A673 (cell line): Measurements from ENCODE around the gene CRADD. TPM values are rescaled to one million over a fixed set of nuclear protein-coding genes. Genes with fewer than 3 reads are reported as not detected.

Experiments
- BruUV-seq: library from RNA; stranded (reverse); fragments of 400-500 nt; replicated peaks from 2 replicates; lab custom pipeline; 2021; lab: Mats Ljungman, UMichigan
- CTCF ChIA-PET: fragments of 300-600 bp; sonication (Branson Sonifier 250); formaldehyde crosslinking; loops from one replicate; lab custom pipeline; 2022; ENCODE audit warnings: antibody characterized with exemption; lab: Charles Lee
- POLR2A ChIA-PET: fragments of 300-600 bp; sonication (Branson Sonifier 250); formaldehyde crosslinking; loops from one replicate; lab custom pipeline; 2022; ENCODE audit warnings: antibody characterized with exemption; ENCODE audit not compliant: low non-redundant PET; lab: Charles Lee
- DNase-seq: peaks from one replicate; pipeline ENCODE4 v3.0.0-alpha.2; 2015; ENCODE audit warnings: low spot score
- H3K27ac ChIP-seq: fragments of 200-600 bp; sonication (generic); 2 replicates; pipeline ENCODE4 v1.5.1; 2016; ENCODE audit warnings: mixed run types, low read depth, mild to moderate bottlenecking, mixed read lengths, antibody characterized with exemption, low read length; ENCODE audit not compliant: poor library complexity, severe bottlenecking
- H3K27me3 ChIP-seq: fragments of 200-600 bp; sonication (generic); replicated peaks from 2 replicates; pipeline ENCODE4 v1.6.1; 2017; ENCODE audit warnings: mixed run types, low read depth, mild to moderate bottlenecking, mixed read lengths, antibody characterized with exemption, low read length; ENCODE audit not compliant: insufficient read depth, poor library complexity
- H3K36me3 ChIP-seq: fragments of 200-600 bp; sonication (generic); 2 replicates; pipeline ENCODE4 v1.6.1; 2016; ENCODE audit warnings: mixed run types, mild to moderate bottlenecking, mixed read lengths, antibody characterized with exemption, low read length; ENCODE audit not compliant: insufficient read depth, poor library complexity, severe bottlenecking
- H3K4me1 ChIP-seq: fragments of 200-600 bp; sonication (generic); 2 replicates; pipeline ENCODE4 v1.6.1; 2017; ENCODE audit warnings: mixed run types, mild to moderate bottlenecking, mixed read lengths, antibody characterized with exemption, low read length; ENCODE audit not compliant: insufficient read depth, poor library complexity, severe bottlenecking
- H3K4me3 ChIP-seq: fragments of 200-600 bp; sonication (generic); 2 replicates; pipeline ENCODE4 v1.5.1; 2016; ENCODE audit warnings: low read depth, mixed run types, mild to moderate bottlenecking, mixed read lengths, low read length; ENCODE audit not compliant: poor library complexity, severe bottlenecking
- H3K9me3 ChIP-seq: fragments of 200-600 bp; sonication (generic); 2 replicates; pipeline ENCODE4 v1.6.1; 2016; ENCODE audit warnings: mixed run types, low read depth, mild to moderate bottlenecking, mixed read lengths, antibody characterized with exemption, low read length; ENCODE audit not compliant: poor library complexity, severe bottlenecking
- CTCF ChIP-seq: fragments of 300-800, 200-600 bp; sonication (generic); conservative IDR thresholded peaks from 2 replicates; pipeline ENCODE4 v1.5.1; 2017; ENCODE audit warnings: low read depth, mild to moderate bottlenecking, antibody characterized with exemption, low read length, moderate library complexity, mixed read lengths
- EZH2 ChIP-seq: fragments of 200-600 bp; sonication (generic); IDR thresholded peaks from 2 replicates; pipeline ENCODE4 v1.6.1; 2017; ENCODE audit warnings: borderline replicate concordance, low read depth, mild to moderate bottlenecking, mixed read lengths, antibody characterized with exemption, low read length; ENCODE audit not compliant: poor library complexity, severe bottlenecking
- intact Hi-C: fragments of 100-400 bp; cut with micrococcal nuclease; formaldehyde crosslinking; loops from one replicate; pipeline ENCODE4 v1.10.0; 2022; ENCODE audit not compliant: unreplicated experiment
- total RNA-seq: library from RNA; stranded (reverse); gene quantifications from 2 replicates; pipeline ENCODE4 v1.2.3, GENCODE V29; 2021

Gene CRADD
- total RNA-seq, 1 experiment from 2014 or later: 9.1 TPM

GRCh38 chr12:93683410-93683809, 6.2 kb downstream of the CRADD start:
- CTCF ChIA-PET: no interaction called here
- Histone ChIP-seq H3K4me1 (peaks cover 16% of the 10 kb centered on the region), H3K9me3 (no peaks in the 10 kb centered on the region), H3K27me3 (no peaks in the 10 kb centered on the region), H3K36me3 (no peaks in the 10 kb centered on the region), H3K4me3 (no peak overlapping the region), H3K27ac (no peak overlapping the region)
- intact Hi-C loops: no loop called here
- no peak for DNase-seq
- BruUV-seq: no TSS peak
- TF ChIP-seq EZH2 (no peak), CTCF (no peak)
- POLR2A ChIA-PET: interaction anchor here (0.6 kb wide), 1 partner anchor 110 kb away, joined by 7 read pairs; no protein-coding TSS in a partner anchor

GRCh38 chr12:93684716-93685115, 7.5 kb downstream of the CRADD start:
- CTCF ChIA-PET: no interaction called here
- H3K9me3 ChIP-seq: no peaks in the 10 kb centered on the region
- POLR2A ChIA-PET: no interaction called here
- no peak for DNase-seq
- H3K27ac ChIP-seq: no peak overlapping the region
- TF ChIP-seq CTCF (no peak), EZH2 (no peak)
- no peaks in the 10 kb centered on the region for H3K27me3 ChIP-seq
- no TSS peak for BruUV-seq
- no peaks in the 10 kb centered on the region for H3K36me3 ChIP-seq
- no peak overlapping the region for H3K4me3 ChIP-seq
- peaks cover 16% of the 10 kb centered on the region for H3K4me1 ChIP-seq
- intact Hi-C loops: no loop called here

GRCh38 chr12:93686572-93687356, 9.6 kb downstream of the CRADD start:
- no peak for TF ChIP-seq CTCF
- no peak for TF ChIP-seq EZH2
- H3K9me3 ChIP-seq: no peaks in the 10 kb centered on the region
- H3K27me3 ChIP-seq: no peaks in the 10 kb centered on the region
- ChIA-PET POLR2A (no interaction called here), CTCF (no interaction called here)
- H3K4me1 ChIP-seq: peaks cover 16% of the 10 kb centered on the region
- DNase-seq: peak; percentile 61
- H3K36me3 ChIP-seq: no peaks in the 10 kb centered on the region
- intact Hi-C loops: no loop called here
- no TSS peak for BruUV-seq
- H3K4me3 ChIP-seq: no peak overlapping the region
- H3K27ac ChIP-seq: no peak overlapping the region
